ENCODE results near the gene KLHL9.

Gene KLHL9

DNA sequence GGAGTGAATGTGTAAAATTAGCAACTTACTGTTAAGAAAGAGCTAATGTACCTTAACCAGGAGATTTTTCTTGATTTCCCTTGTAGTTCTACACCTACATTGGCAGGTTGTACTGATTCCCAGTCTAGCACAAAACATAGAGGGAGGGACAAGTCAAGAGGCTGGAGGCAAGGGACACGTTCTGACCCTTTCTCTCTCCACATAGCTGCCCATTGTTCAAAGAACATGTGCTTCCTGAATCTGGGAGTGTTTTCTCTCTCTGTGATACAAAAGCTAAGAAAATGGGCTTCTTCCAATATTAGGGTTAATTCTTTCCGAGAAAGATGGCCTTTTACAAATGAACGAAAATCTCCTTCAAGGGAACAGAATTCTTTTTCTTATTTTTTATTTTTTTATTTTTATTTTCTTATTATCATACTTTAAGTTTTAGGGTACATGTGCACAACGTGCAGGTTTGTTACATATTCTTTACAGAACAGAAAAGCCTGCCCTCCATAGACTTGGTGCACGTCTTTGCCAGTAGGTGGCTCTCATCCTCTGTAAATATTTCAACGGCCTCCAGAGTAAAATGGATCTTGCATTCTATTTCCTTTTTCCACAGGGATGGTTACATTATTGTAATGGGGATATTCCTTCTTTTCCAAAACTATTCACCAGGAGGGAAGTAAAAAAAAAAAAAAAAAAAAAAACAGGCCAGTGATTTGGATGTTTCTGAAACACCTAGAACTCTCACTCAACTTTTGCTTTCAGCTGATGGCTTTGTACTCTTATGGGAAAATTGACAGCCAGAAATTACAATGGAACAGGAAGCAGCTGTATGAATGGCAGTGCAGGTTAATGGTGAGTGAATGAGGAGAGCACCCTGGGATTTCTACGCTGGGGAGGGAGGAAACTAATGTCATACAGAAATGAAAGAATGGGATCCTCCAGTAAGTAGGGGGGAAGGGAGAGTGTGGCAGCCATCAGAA lies 17.0 kb downstream of the KLHL9 start:
- DNase-seq: no peak

GRCh38 chr9:21316860-21317259 lies 18.3 kb downstream of the KLHL9 start:
- no peak for DNase-seq

- DNase-seq: no peak
Observed at GRCh38 chr9:21316032-21316842, 19.0 kb downstream of the KLHL9 start.

DNA sequence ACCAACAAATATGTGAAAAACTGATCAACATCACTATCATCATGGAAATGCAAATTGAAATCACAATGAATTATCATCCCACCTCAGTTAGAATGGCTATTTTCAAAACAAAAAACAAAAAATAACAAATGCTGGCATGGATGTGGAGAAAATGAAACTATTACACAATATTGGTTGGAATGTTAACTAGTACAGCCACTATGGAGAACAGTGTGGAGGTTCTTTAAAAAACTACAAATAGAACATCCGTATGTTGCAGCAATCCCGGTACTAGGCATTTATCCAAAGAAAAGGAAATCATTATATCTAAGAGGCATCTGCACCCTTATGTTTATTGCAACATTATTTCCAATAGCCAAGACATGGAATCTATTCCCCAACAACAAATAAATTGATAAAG lies 21.1 kb downstream of the KLHL9 start:
- DNase-seq: no peak

DNA sequence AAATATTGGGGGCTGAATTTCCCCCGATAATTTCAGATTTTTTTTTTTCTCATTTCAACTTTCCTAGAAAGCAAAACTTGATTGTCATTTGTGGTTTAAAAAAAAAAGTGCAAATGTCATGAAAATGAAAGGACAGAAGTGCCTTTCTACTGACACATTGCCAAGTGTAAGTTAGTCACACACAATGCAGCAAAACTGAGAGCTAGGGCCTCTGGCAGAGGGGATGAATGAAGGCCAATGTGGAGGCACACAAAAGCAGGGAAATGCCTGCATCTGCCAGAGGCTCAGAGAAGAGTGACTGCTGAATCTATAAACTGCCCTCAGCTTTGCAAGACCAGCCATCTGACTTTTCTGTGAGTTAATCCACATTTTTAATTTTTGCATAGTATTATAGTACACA lies 23.3 kb downstream of the KLHL9 start:
- DNase-seq: no peak

DNA sequence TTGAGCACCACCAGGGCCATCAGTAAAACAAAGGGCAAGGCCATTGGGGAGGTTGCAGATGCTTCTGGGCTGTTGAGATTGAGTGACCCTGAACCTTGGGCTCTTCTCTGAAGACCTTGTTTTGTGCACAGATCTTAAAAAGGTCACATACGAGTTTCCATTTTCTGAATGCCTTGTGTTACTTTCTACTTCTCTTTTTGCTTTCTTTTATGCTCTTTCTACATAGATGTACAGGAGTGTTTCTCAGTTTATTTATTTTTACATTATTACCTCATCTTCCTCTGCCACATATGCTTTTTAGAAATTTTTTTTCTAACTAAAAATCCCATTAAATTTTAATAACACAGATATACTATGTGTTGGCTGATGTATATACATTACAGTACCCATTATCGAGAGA lies 30.0 kb downstream of the KLHL9 start, which contains the start of gene IFNA5:
TSS of gene IFNA5 (minus strand) at position 101 of the 400 bp plus-strand sequence. CDS start at position 44, 57 bp downstream.
- DNase-seq: no peak

DNA sequence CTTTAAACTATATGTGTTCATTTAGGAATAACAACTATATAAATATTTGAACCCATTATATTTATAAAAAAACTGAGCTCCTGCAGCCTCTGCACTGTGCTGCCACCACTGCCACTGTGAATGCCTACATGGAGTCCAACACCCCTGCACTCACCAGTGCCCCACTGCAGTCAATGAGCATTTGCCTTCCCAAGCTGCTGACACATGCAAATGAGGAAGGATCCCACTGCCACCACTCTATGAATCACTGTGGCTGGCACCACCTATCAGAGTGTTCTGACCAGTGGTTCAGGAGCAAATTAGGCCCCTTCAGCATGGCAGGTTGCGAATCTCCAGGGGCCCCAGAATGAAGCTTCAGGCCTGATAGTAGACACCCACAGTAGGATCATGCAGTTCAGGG lies 39.2 kb downstream of the KLHL9 start:
- no peak for DNase-seq

- no peak for DNase-seq
Observed at GRCh38 chr9:21294904-21295538, 40.2 kb downstream of the KLHL9 start.

GRCh38 chr9:21294364-21294774 lies 40.8 kb downstream of the KLHL9 start:
- DNase-seq: no peak

GRCh38 chr9:21289848-21290247 lies 45.4 kb downstream of the KLHL9 start:
- no peak for DNase-seq

DNA sequence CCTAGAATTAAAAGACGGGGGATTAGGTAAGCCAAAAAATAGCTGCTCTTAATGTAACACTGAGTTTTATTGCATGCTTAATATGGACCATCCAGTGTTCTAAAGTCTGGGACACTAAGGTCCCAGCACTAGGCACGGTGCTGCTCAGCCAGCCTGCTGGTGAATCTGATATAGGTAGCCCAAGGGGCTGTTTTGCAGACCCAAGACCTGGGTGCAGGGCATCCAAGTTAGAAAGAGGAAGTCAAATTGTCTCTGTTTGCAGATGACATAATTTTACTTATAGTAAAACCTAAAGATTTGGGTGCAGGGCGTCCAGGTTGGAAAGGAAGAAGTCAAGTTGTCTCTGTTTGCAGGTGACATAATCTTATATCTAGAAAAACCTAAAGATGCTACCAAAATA lies 47.9 kb downstream of the KLHL9 start:
- DNase-seq: no peak

GRCh38 chr9:21286659-21287058 lies 48.5 kb downstream of the KLHL9 start:
- no peak for DNase-seq

DNA sequence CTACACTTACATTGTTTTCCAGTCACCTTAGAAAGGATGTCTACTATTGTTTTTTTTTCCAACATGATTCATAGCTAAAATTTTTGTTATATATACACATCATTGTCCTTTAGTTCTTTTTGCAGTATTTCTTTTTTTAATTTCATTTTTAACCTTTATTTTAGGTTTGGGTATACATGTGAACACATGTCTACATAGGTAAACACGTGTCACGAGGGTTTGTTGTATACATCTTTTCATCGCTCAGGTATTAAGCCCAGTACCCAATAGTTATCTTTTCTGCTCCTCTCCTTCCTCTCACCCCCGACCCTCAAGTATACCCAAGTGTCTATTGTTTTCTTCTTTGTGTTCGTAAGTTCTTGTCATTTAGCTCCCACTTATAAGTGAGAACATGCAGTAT lies 49.1 kb downstream of the KLHL9 start:
- no peak for DNase-seq

DNA sequence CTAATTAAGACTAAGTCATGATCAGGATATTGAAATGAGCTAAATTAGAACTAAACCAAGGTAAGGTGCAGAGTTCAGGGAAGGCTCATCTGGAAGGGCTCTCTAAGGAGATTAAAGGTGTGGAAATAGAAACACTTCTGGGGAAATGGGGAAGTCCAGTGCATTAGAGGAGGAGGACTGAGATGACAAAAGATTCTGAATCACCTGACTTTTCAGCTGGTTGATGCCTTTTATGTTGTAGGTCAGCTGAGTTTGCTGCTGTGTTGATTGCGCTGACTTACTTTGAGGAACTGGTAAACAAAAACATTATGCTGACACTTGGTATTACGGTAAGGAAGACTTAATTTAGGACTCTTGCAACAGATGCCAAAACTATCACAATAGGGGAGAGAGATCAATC lies 53.9 kb downstream of the KLHL9 start:
- no peak for DNase-seq

Data from NCI-H1436 treated with DMSO at 0.1 percent for 48 hours (cell line).